Camera-type eye (tissue), 1 donor: Measurements from ENCODE around the gene TSKU. TPM values are rescaled to one million over a fixed set of nuclear protein-coding genes. Genes with fewer than 3 reads are reported as not detected.

Source experiments
- total RNA-seq: library from RNA; depleted of rRNA; stranded (reverse); fragments of >200 nt; gene quantifications from one replicate; pipeline ENCODE4 v1.2.3, GENCODE V29; 2014

The TSKU gene, protein sequence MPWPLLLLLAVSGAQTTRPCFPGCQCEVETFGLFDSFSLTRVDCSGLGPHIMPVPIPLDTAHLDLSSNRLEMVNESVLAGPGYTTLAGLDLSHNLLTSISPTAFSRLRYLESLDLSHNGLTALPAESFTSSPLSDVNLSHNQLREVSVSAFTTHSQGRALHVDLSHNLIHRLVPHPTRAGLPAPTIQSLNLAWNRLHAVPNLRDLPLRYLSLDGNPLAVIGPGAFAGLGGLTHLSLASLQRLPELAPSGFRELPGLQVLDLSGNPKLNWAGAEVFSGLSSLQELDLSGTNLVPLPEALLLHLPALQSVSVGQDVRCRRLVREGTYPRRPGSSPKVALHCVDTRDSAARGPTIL
- 31.2 TPM for total RNA-seq

DNA sequence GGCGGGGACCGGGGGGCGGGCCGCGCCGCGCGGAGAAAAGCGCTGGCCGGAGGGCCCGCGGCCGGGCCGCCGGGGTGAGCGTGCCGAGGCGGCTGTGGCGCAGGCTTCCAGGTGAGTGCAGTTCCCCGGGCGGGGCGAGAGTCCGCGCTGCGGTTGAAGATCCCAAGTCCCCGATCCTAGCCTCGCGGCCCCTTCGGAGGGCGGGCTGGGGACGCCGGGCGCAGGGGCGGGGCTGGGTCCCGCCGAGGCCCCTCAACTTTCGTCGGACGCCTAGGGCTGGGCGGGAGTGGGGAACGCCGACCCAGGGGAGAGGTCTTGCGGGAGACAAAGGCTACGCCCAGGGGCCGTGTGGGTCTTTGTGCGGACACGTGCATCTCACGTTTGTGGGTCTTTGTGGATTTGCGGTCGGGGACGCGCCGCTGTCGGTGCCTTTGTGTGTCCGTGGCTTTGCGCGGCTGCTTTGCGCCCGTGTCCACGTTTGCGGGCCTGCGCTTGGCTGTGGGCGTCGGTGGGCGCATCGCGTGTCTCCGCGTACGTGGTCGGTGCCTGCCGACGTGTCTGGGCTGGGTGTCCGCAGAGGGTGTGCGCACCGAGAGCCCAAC is at the start of gene TSKU:
Gene TSKU, plus strand, starts transcription at position 63 of the 602 bp plus-strand sequence. CDS start 12,261 bp downstream, outside the sequence.

Other genes with a start within 250 kb of the TSKU start
- 25.8 TPM for gene LRRC32, start 112.6 kb upstream of the TSKU start, total RNA-seq
- 23.0 TPM for gene ACER3, start 77.6 kb downstream of the TSKU start, total RNA-seq